Dedifferentiated amniotic fluid mesenchymal stem cell (primary cell): Measurements from ENCODE around the gene ZNF564.
"Not testable (repeated sequence)": the region's sequence is repeated elsewhere in the genome, so short reads cannot be mapped to it uniquely, and the experiment has no call there.

Experiments
- DNase-seq: peaks from one replicate; pipeline ENCODE4 v3.0.0-alpha.2; 2016; ENCODE audit errors: extremely low spot score

The ZNF564 gene

GRCh38 chr19:12497032-12497431, 54.2 kb downstream of the ZNF564 start:
- no peak for DNase-seq

- DNase-seq: no peak
Measured at GRCh38 chr19:12496480-12496879, 54.8 kb downstream of the ZNF564 start.

- DNase-seq: peak; percentile 72
Measured at GRCh38 chr19:12495002-12495802, 56.1 kb downstream of the ZNF564 start.

GRCh38 chr19:12494260-12494860, 56.9 kb downstream of the ZNF564 start:
- no peak for DNase-seq

- DNase-seq: not testable (repeated sequence)
Measured at GRCh38 chr19:12486265-12486783, 65.0 kb downstream of the ZNF564 start.

- DNase-seq: no peak
Measured at GRCh38 chr19:12485571-12485970, 65.7 kb downstream of the ZNF564 start.

- no peak for DNase-seq
Measured at GRCh38 chr19:12485052-12485416, 66.2 kb downstream of the ZNF564 start.

GRCh38 chr19:12484371-12485051, 66.8 kb downstream of the ZNF564 start, which contains the start of gene ZNF709:
TSS of gene ZNF709 (minus strand) at chr19:12484816. CDS start at chr19:12484657, 159 bp downstream.
- peak; percentile 88 for DNase-seq

GRCh38 chr19:12484011-12484370, 67.3 kb downstream of the ZNF564 start:
- DNase-seq: no peak

GRCh38 chr19:12482509-12482886, 68.8 kb downstream of the ZNF564 start:
- no peak for DNase-seq

GRCh38 chr19:12481781-12482508, 69.3 kb downstream of the ZNF564 start:
- DNase-seq: no peak

- no peak for DNase-seq
Measured at GRCh38 chr19:12478234-12478941, 72.9 kb downstream of the ZNF564 start.
